ENCODE measurements around the gene TSPAN9.

The TSPAN9 gene

DNA sequence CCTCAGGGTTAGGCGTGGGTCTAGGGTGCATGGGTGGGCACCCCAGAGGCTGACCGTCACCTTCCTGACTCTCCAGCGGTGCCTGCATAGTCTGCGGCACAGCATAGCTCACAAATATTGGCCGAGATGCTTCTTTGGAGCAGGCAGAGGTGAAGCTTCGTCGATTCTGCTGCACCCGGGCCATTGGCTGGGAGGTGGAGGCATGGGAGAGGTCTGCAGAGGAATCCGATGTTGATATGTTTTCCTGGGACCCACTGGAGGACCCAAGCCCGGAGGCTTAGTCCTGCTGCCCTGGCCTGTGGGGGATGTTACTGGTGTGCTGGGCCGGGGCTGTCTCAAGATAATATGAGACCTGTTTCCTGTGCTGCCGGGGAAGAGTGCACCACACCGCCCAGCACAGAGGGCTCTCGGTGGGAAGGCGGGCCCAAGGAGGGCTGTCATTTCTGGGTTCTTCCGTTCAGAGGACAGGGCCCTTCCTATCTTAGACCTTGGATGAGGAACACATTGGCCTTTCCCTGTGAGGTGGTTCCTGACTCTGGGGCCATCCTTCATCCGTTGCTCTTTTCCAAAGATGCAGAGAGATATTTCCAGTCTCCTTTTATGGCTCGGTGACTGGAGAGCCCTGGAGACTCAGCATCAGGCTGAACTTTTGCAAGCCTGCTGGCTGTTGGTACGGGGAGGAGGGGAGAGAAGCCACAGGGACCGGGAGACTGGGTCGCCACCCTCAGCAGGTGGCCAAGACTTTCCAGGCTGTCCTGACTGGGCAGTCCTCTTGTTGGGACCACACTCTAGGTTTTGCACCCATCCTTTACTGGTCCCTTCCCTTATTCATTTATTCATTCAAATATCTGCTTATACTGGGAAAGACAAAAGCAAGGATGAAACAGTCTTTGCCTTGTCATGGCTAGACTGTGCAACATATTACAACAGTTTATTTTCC is 143.5 kb downstream of the TSPAN9 start:
- no peak for FAIRE-seq
- no peak for DNase-seq (ENCODE audit: low spot score)

DNA sequence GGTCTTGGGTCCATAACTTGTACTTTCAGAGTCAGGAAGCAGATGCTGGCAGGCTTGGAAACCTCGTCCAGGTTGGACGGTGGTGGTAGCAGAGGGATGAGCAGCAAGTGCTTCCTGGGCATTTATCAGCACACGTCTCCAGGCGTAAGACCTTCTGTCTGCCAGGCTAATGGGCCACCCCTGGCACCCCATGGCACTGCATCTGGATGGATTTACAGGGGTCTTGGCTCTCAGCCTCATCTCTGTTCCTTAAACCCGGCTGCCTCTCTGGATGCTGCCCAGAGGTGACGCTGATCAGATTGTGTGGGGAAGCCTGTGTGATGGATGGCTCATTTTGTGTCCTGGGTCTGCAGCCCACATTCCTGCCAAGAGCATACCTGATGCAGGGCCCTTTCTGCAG is 145.1 kb downstream of the TSPAN9 start:
- no peak for DNase-seq (ENCODE audit: low spot score)
- no peak for FAIRE-seq

DNA sequence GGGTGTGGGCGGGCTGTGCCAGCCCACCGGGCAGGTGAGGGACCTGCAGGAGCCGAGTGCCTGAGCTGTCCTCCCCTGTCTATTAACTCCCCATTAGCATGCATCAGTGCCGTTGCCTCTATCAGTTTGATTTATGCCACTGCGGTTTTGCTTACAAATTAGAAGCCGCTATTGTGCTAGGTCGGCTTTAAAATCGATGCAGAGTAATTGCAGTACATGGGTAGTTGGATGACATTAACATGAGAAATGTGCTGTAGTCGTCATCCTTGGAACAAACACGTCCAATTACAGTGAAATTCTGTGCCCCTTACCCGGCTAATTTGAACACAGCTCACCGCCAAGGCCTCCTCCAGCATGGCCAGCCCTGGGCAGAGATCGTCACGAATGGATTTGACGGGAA is 145.8 kb downstream of the TSPAN9 start:
- FAIRE-seq (no peak), DNase-seq (ENCODE audit: low spot score) (no peak)

DNA sequence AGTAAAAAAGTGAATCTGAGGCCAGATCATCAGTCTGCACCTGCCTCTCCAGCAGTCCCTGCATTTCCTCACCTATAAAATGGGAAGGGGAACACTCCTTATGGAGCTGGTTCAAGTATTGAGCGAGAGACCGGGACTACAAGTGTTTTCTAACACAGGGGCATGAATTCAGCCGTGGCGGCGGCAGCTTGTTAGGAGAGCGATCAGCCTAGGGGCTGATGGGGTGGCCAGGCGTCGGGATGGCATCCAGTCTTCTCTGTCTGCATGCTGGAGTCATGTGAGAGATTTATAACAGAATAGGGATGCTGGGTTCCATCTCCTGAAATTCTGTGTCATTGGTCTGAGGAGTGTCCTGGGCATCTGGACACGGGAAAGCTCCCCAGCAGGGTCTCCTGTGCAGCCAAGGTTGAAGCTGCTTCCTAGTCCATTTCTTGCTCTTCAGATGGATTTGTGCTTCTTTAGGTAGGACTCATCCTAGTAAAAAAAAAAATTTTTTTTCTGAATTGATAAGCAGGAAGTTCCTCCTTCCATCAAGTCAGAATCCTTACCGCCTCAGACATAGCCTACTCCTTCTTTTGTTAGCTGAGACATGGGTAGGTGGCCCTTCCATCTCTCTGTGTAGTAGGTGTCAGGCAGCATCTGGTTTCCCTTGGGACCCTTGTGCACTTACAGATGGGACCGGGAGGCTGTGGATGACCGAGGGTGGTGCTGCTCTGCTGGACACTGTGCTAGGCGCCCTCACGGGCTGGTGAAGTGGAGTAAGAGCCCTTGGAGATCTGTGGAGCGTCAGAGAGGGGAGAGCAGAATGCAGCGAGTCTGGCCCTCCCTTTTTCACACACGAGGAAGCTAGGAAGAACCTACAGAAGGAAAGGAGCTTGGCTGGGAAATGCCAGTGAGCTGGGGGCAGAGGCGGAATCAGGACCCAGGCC is 146.7 kb downstream of the TSPAN9 start:
- FAIRE-seq = no peak
- no peak for DNase-seq (ENCODE audit: low spot score)

DNA sequence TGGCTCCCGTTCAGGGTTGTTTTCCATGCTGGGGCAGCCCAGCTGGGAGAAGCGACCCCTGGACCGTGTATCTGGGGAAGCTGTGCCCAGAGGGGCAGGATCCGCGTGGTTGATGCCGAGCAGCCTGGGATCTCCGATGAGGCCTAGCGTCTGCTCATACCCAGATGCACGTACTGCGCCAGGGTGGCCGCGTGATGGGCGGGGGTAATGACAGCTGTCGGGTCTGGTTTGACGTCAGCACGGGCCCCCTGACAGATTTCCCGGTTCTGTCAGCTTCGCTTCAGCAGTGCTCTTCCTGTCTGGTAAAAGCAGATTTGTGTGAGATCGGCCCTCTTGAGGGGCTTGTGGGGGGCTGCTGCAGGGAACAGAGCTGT is 147.3 kb downstream of the TSPAN9 start:
- DNase-seq (ENCODE audit: low spot score) = no peak
- no peak for FAIRE-seq

DNA sequence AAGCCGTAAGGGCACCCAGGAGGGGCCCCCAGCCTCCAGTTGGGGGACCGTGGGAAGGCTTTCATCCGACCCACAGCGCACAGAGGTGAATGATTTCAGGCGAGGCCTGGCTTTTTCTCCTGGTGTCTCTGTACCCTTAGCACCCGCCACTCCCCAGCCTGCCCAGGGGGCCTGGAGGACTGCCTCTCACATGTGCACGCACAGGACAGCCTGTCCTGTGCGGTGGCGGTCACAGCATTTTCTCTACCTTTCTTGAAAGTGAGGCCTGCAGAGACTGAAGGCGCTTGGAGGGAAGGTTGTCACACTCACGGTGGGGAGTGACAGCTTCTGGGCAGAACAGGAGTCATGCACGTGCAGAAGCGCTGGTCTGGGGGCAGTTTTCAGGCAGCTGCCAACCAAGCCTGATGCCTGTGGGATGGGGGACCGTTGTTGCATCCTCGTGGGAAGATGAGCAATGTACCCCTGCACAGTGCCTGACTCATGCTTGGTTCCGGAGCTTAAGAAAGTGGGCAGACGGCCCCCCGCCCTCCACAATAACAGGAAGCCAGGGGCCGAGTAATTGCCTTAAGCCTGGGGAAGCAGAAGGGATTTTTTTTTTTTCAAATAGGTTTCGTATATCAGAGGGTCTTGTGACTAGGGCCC is 148.1 kb downstream of the TSPAN9 start:
- no peak for DNase-seq (ENCODE audit: low spot score)
- FAIRE-seq = no peak

DNA sequence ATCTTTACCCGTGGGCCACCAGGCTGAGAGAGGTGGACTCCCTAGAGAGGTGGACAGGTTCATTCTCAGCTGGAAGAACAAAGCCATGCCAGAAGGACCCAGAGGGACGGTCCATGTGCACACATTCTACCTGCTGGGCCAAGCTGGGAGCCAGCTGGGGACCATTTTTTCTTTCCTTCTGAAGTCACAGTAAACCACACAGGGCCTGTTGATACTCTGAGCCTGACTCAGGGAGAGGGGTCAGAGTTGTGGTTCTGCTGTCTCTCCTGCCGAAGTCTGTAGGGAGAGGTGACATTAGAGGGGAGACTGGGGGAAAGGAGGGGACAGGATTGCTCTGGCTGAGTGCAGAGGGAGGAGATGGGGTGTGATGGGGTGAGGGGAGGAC is 148.6 kb downstream of the TSPAN9 start:
- FAIRE-seq (no peak), DNase-seq (ENCODE audit: low spot score) (no peak)

DNA sequence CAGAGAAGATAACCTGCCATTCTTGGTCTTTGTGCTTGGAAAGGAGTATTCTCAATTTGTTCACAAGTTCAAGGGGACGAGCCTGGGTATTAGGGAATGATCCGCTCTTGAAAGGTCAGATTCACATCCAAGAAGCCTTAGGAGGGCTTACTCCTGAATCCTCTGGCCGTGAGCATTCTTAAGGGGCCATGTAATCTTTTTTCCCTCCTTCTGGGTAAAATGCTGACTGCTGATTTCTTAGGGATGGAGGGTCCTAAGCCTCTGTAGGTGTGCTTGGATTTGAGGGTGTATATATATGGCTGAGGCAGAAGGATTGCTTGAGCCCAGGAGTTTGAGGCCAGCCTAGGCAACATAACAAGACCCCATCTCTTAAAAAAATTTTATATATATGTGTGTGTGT is 149.1 kb downstream of the TSPAN9 start:
- DNase-seq (ENCODE audit: low spot score) (no peak), FAIRE-seq (no peak)

DNA sequence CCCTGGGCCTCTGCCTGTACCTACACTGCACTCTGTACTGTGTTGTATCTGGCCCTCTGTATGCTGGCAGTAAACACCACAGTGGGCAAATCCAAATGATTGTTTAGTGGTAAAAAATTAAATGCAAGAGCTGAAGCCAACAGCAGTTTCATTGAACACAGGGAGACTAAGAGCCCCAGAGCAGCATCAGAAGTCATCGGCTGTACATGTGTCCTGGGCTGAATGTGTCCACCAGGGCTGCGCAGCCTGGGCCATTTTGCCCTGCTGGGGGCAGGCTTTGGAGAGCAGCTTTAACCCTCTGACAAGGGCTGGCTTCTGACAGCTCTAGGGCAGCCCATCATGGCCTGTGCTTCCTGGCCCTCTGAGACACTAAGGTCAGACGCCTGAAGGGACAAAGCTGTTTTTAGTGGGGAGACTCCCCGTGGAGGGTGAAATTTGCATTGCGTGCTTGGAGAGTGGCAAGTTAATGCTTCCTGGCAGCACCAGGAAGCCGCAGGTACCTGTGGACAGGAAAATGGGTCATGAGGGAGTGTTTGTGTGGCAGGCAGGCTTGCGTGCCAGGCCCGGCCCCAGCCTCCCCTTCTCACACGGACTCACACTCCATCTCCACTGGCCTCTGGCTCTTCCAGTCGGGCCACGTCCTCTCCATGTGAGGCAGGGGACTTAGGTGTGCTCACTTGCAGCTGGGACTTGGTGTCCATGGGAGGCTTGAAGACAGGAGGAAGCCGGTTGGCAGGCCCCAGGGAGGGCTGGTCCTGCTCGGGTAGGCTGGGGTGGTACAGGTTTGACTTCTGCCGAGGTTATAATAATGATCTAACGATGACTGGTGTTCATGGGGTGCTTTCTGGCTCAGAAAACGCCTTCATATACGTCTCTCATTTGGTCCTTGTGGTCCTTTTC is 150.1 kb downstream of the TSPAN9 start:
- FAIRE-seq (no peak), DNase-seq (ENCODE audit: low spot score) (no peak)

DNA sequence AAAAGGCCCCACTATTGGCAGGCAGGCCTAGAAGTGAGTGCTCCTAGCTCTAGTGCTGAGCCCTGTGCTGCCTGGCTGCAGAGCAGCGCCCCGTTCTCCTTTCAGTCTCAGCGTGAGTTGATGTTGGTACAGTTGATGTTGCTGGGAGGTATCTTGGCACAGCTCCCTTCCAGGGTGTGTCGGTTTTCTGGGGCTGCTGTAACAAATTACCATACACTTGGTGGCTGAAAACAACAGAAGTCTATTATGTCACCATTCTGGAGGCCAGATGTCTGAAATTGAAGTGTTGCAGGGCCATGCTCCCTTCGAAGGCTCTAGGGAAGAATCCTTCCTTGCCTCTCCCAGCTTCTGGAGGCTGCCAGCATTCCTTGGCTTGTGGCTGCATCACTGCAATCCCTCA is 151.4 kb downstream of the TSPAN9 start:
- no peak for DNase-seq (ENCODE audit: low spot score)
- FAIRE-seq = no peak

DNA sequence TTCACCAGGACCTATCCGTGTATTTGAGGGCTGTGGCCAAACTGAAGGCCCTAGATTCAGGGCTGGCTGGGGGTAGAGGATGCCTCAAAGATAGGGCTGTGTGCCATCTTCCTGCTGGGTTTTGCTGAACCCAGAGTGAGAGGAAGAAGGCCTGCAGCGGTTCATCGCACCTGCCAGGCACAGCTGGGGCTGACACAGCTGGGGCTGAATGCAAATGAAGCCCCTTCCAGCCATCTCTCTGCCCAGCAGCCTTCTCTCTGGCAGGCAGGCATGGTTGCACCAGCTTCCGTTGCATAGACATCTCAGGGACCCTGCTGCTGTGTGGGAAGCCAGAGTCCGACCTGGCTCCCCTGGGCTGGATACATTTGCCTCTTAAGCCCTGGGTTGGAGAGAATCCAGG is 152.4 kb downstream of the TSPAN9 start:
- FAIRE-seq (no peak), DNase-seq (ENCODE audit: low spot score) (no peak)

DNA sequence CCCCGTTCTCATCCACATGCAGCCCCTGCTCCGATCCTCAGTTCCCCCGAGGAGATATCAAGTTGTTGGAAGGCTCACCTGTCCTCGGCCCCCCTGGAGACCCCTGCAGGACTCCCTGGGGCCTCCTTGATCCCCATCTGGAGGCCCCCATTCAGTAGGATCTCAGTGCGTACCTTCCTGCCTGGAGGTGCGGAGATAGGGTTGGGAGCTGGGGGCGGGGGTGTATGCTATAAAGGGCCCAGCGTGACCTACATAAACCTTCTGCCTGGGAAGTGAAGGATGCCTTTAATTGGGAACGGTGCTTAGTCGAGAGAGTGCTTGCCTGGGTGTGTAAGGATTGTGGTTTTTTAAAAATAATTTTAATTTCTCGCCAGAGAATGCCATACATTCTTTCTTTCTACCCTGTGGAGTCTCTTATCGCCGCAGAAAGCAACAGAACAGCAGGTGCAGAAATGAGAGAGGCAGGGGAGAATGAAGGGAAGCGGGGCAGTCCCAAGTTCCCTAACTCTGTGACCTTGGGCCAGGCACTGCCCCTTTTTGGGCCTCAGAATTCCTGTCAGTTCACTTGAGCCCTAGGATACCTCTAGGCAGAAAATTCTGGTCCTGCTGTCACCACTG is 153.7 kb downstream of the TSPAN9 start:
- FAIRE-seq (no peak), DNase-seq (ENCODE audit: low spot score) (no peak)

DNA sequence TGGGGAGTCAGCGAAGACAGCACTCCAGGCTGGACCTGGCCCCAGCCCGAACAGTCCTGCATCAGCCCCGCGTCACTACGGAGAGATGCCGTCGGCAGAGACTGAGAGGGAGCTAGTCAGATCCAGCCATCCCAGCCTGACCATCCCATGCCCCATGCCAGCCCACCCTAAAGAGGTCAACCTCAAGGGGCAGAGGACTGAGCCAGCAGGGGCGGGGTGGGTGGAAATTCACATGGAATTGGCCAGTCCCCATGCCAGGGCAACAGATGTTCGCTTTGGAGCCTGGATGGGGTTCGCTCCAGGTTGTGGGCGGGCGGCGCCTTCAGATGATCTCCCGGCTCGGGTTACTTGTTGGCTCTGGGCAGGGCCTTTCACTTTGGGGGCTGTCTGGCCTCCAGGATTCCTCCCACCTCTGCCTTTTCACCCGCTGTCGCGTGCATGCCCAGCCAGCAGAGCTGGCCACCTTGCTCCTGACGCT is 154.3 kb downstream of the TSPAN9 start:
- no peak for FAIRE-seq
- no peak for DNase-seq (ENCODE audit: low spot score)

DNA sequence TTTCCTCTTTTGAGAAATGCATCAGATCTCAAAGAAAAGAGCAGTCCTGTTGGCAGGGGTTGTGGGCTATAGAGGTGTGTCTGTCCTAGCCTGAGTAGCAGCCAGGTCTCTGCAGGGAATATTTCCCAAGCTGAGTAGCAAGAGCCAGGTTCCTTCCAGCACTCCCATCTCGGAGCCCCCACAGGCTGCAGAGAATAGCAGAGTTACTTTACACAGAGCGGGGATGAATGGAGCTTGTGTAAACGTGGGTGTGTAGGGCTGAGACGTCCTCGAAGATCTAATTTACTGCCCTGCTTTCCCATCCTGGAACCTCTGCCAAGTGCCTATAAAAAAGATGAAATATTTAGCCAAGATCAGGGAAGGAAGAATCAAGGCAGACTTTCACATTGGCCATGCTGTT is 156.6 kb downstream of the TSPAN9 start:
- DNase-seq (ENCODE audit: low spot score) (no peak), FAIRE-seq (no peak)

DNA sequence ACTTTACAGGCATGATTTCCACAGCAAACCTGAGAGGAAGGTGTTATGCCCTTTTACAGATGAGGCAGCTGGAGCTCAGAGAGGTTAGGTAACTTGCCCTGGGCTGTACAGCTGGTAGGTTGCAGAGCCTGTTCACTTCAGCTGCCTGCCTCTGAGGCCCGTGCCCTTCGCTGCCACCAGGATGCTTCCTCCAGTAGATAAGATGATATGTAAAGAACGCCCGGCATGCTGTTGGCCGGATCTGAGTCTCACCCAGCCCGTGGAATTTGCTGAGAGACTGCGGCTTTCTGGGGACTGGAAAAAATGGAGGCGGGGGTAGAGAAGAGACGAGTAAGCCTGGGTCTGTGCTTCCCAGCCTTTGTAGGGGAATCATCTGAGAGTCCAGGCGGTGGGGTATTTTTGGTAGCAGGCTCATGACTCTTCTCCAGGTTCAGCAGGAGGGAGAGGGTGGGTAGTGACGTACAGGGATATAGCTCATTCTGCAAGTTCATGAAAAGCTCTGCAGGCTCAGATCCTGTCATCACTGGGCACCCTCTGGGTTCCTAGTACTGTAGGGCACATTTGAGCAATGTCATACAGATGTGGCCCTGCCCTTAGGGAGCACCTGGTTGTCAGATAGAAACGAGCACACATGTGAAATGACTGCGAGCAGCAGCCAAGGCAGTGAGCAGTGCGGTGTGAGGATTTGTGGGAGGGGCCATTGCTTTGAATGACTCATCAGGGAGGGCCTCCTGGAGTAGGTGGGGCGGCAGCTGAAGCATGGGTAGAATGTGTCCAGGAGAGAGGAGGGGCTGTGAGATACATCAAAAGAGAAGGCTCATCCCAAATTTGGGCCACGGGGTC is 159.4 kb downstream of the TSPAN9 start:
- no peak for FAIRE-seq
- DNase-seq (ENCODE audit: low spot score) = no peak

DNA sequence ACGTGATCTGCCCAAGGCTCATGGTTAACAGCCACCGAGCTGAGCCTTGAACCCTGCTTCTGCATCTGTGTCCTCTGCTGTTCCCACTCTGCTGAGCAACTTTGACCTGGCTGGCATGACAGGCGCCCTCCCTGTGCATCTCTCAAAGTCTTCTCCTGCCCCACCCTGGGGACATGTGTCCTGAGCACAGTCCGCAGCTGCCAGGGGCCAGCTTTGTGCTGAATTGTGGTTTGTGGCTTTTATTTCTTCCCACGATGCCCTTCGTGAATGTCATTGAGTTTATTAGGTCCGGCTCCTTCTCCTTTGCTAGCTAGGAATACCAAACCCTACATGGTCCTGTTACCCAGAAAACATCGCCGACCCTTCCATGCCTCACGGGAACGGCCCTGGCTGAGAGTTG is 161.0 kb downstream of the TSPAN9 start:
- FAIRE-seq (no peak), DNase-seq (ENCODE audit: low spot score) (no peak)

DNA sequence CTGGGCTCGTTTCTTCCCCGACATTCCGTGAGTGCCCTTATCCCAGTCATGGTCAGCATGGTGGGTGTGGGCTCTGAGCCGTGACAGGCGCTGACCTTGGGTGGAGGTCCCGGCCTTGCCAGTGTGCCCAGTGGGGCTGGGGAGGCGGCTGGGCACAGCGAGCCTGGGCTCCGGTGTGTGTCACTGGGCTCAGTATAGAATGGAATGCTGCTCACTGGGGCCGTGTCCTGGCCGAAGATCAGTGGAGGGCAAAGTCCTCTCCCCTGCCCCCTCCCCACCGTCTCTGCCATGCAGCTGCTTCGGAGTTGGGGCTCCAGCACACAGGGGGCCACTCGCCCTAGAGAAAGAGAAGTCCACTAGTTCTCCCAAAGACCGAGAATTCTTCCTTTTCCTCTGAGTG is 164.4 kb downstream of the TSPAN9 start:
- FAIRE-seq (no peak), DNase-seq (ENCODE audit: low spot score) (no peak)

DNA sequence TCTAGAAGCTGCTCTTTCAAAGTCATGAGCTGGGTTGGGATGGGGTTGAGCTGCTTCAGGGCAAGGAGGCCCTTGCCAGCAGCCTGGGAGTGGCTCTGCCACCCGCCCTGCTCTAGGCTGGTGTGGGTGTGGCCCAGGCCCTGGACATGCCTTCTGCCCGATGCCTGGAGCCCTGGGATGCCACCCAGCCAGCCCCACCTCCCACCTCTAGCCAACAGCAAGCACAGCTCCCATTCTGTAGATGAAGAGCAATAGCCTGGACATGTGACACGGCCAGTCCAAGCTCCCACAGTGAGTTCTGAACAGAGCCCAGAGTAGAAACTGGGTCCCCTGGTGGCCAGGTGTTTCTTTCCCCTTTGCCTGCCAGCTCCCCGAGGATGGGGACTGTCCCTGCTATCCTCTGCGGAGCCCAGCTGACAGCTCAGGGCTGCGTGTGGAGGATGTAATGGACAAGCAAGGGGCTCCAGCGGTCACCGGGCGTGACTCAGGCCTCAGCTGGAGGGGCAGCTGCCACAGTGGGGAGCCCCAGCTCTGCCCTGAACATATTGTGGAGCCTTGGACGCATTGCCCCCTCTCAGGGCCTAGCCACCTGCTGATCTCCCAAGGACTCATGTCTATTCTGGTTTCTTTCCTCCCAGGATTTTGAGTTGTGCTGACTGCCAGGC is 165.2 kb downstream of the TSPAN9 start:
- FAIRE-seq = no peak
- DNase-seq (ENCODE audit: low spot score) = no peak

All from RCC 7860 (cell line).